HCT116 (cell line): ENCODE measurements around the gene CCL27. TPM values are rescaled to one million over a fixed set of nuclear protein-coding genes. Genes with fewer than 3 reads are reported as not detected.

Experiments
- ATAC-seq: fragments of 200-7000 bp; cut with Tn5 transposase; 2 replicates; pipeline ENCODE4 v1.9.1; 2020; ENCODE audit warnings: mild to moderate bottlenecking, moderate library complexity
- BruUV-seq: library from RNA; stranded (reverse); fragments of 400-500 nt; replicated peaks from 2 replicates; lab custom pipeline; 2021; lab: Mats Ljungman, UMichigan
- CTCF ChIA-PET: fragments of 300-600 bp; sonication (Branson Sonifier 250); formaldehyde crosslinking; loops from one replicate; lab custom pipeline; 2021; ENCODE audit warnings: antibody characterized with exemption; lab: Charles Lee
- POLR2A ChIA-PET: fragments of 300-600, 350-600 bp; sonication (Branson Sonifier 250); formaldehyde crosslinking; loops from one replicate; lab custom pipeline; 2021; ENCODE audit warnings: antibody characterized with exemption; lab: Charles Lee
- RAD21 ChIA-PET, 2 experiments: fragments of 300-600 bp; sonication (Branson Sonifier 250); formaldehyde crosslinking; loops; one replicate each; lab custom pipeline; 2023; ENCODE audit warnings: low total read pairs in 2 of 2; ENCODE audit not compliant: uncharacterized antibody in 2 of 2, unreplicated experiment in 2 of 2, low non-redundant PET in 1 of 2; lab: Charles Lee
- DNase-seq: peaks from one replicate; pipeline ENCODE4 v3.0.0-alpha.2; 2010; ENCODE audit warnings: low read depth, low spot score
- H2AFZ ChIP-seq: fragments of 200-600 bp; shearing (Covaris generic), sonication (generic); 2 replicates; pipeline ENCODE4 v1.6.1; 2017; ENCODE audit warnings: low read depth, mixed run types, mixed read lengths, antibody characterized with exemption, low read length; ENCODE audit not compliant: poor library complexity, severe bottlenecking
- H3K27ac ChIP-seq: 2 replicates; pipeline ENCODE4 v1.5.1; 2012; ENCODE audit warnings: low read depth, low read length
- H3K27me3 ChIP-seq: fragments of 200-600 bp; sonication (generic); 2 replicates; pipeline ENCODE4 v1.6.1; 2016; ENCODE audit warnings: mixed run types, low read length, mixed read lengths; ENCODE audit not compliant: insufficient read depth
- H3K36me3 ChIP-seq, 2 experiments: fragments of 200-500 bp in 1 of 2; fragments of 200-600 bp in 1 of 2; sonication (Bioruptor generic) in 1 of 2; sonication (generic) in 1 of 2; 2 replicates each; pipeline versions ENCODE4 v1.5.1 to v1.6.1; 2014 to 2016; ENCODE audit warnings: low read length in 2 of 2, inconsistent platforms in 1 of 2, mixed read lengths in 1 of 2, mixed run types in 1 of 2; ENCODE audit not compliant: insufficient read depth in 2 of 2, control insufficient read depth in 1 of 2
- H3K4me1 ChIP-seq, 2 experiments: fragments of 200-600 bp in 1 of 2; sonication (generic) in 1 of 2; 2 replicates each; pipeline versions ENCODE4 v1.5.1 to v1.6.1; 2012 to 2017; ENCODE audit warnings: low read length in 2 of 2, inconsistent platforms in 1 of 2, mild to moderate bottlenecking in 1 of 2, mixed read lengths in 1 of 2, mixed run types in 1 of 2, moderate library complexity in 1 of 2; ENCODE audit not compliant: insufficient read depth in 2 of 2, control insufficient read depth in 1 of 2
- H3K4me2 ChIP-seq: fragments of 200-600 bp; sonication (generic); 2 replicates; pipeline ENCODE4 v1.6.1; 2017; ENCODE audit warnings: mixed run types, low read length, mixed read lengths
- H3K4me3 ChIP-seq, 2 experiments: fragments of 200-600 bp in 1 of 2; sonication (generic) in 1 of 2; replicated peaks in 1 of 2; 2 replicates each; pipeline ENCODE4 v1.5.1; 2011 to 2016; ENCODE audit warnings: low read length in 2 of 2, control low read depth in 1 of 2, low read depth in 1 of 2, mild to moderate bottlenecking in 1 of 2, mixed read lengths in 1 of 2, mixed run types in 1 of 2
- H3K79me2 ChIP-seq: fragments of 200-600 bp; sonication (generic); 2 replicates; pipeline ENCODE4 v1.6.1; 2017; ENCODE audit warnings: mild to moderate bottlenecking, mixed run types, low read length, moderate library complexity, mixed read lengths; ENCODE audit not compliant: insufficient read depth
- H3K9ac ChIP-seq: fragments of 200-600 bp; sonication (generic); 2 replicates; pipeline ENCODE4 v1.6.1; 2016; ENCODE audit warnings: low read length, mixed read lengths
- H3K9me2 ChIP-seq: fragments of 200-600 bp; sonication (generic), shearing (Covaris generic); 2 replicates; pipeline ENCODE4 v1.6.1; 2017; ENCODE audit warnings: mixed run types, mild to moderate bottlenecking, moderate library complexity; ENCODE audit not compliant: insufficient read depth
- H3K9me3 ChIP-seq, 2 experiments: fragments of 200-500 bp in 1 of 2; fragments of 200-600 bp in 1 of 2; sonication (Bioruptor generic) in 1 of 2; sonication (generic) in 1 of 2; 2 replicates each; pipeline ENCODE4 v1.6.1; 2014 to 2017; ENCODE audit warnings: low read length in 2 of 2, mixed read lengths in 2 of 2, inconsistent platforms in 1 of 2, low read depth in 1 of 2, mild to moderate bottlenecking in 1 of 2, mixed run types in 1 of 2, moderate library complexity in 1 of 2; ENCODE audit not compliant: control insufficient read depth in 1 of 2, insufficient read depth in 1 of 2
- H4K20me1 ChIP-seq: fragments of 200-600 bp; sonication (generic), shearing (Covaris generic); 2 replicates; pipeline ENCODE4 v1.6.1; 2017; ENCODE audit warnings: mixed run types, mild to moderate bottlenecking, moderate library complexity; ENCODE audit not compliant: insufficient read depth
- CBX3 ChIP-seq: IDR thresholded peaks from 2 replicates; pipeline ENCODE4 v1.6.1; 2012; ENCODE audit warnings: low read depth
- CEBPB ChIP-seq: IDR thresholded peaks from 2 replicates; pipeline ENCODE4 v1.6.1; 2012; ENCODE audit warnings: low read depth
- EGR1 ChIP-seq: IDR thresholded peaks from 2 replicates; pipeline ENCODE4 v1.6.1; 2012; ENCODE audit warnings: low read depth
- ELF1 ChIP-seq: IDR thresholded peaks from 2 replicates; pipeline ENCODE4 v1.6.1; 2012; ENCODE audit warnings: low read depth, borderline replicate concordance
- EZH2 ChIP-seq: fragments of 200-600 bp; sonication (generic); IDR thresholded peaks from 2 replicates; pipeline ENCODE4 v1.6.1; 2017; ENCODE audit warnings: antibody characterized with exemption, mixed run types
- EZH2phosphoT487 ChIP-seq: fragments of 200-600 bp; IDR thresholded peaks from 2 replicates; pipeline ENCODE4 v1.6.1; 2018; ENCODE audit warnings: antibody characterized with exemption, borderline replicate concordance
- FOSL1 ChIP-seq: IDR thresholded peaks from 2 replicates; pipeline ENCODE4 v1.6.1; 2012; ENCODE audit warnings: low read depth
- JUND ChIP-seq: IDR thresholded peaks from 2 replicates; pipeline ENCODE4 v1.6.1; 2012
- POLR2A ChIP-seq: IDR thresholded peaks from 2 replicates; pipeline ENCODE4 v1.7.0; 2011; ENCODE audit warnings: borderline replicate concordance; ENCODE audit not compliant: insufficient read depth, insufficient read length; ENCODE audit errors: extremely low read depth
- POLR2AphosphoS5 ChIP-seq: IDR thresholded peaks from 2 replicates; pipeline ENCODE4 v1.6.1; 2011; ENCODE audit warnings: mild to moderate bottlenecking, low read depth, low read length, moderate library complexity
- RAD21 ChIP-seq: IDR thresholded peaks from 2 replicates; pipeline ENCODE4 v1.6.1; 2012; ENCODE audit warnings: low read depth, mild to moderate bottlenecking
- SIN3A ChIP-seq: IDR thresholded peaks from 2 replicates; pipeline ENCODE4 v1.6.1; 2012; ENCODE audit warnings: low read depth
- SRF ChIP-seq: IDR thresholded peaks from 2 replicates; pipeline ENCODE4 v1.6.1; 2012; ENCODE audit warnings: low read depth
- YY1 ChIP-seq: IDR thresholded peaks from 2 replicates; pipeline ENCODE4 v1.6.1; 2011; ENCODE audit warnings: low read length, low read depth, moderate library complexity, mild to moderate bottlenecking; ENCODE audit not compliant: insufficient replicate concordance; ENCODE audit errors: extremely low read depth
- ZFX ChIP-seq: fragments of 450-650 bp; IDR thresholded peaks from 2 replicates; pipeline ENCODE4 v1.6.1; 2017
- ZNF274 ChIP-seq: fragments of 200-500 bp; sonication (Bioruptor generic); IDR thresholded peaks from 2 replicates; pipeline ENCODE4 v1.6.1; 2014; ENCODE audit warnings: mild to moderate bottlenecking, low read depth, low read length, inconsistent platforms
- intact Hi-C: fragments of 100-400 bp; cut with micrococcal nuclease; formaldehyde crosslinking; loops from 2 replicates; pipeline ENCODE4 v1.10.0; 2022
- total RNA-seq: library from RNA; stranded (reverse); gene quantifications from one replicate; pipeline ENCODE4 v1.2.1, GENCODE V29; 2021; ENCODE audit not compliant: unreplicated experiment
- TF ChIP-seq, protein P1 (sequence below): IDR thresholded peaks from 2 replicates; pipeline ENCODE4 v1.6.1; 2011; ENCODE audit warnings: mild to moderate bottlenecking, low read length, moderate library complexity; ENCODE audit not compliant: insufficient replicate concordance; ENCODE audit errors: extremely low read depth
- TF ChIP-seq, protein P2 (sequence below): IDR thresholded peaks from 2 replicates; pipeline ENCODE4 v1.6.1; 2012
- TF ChIP-seq, protein P3 (sequence below): IDR thresholded peaks from 2 replicates; pipeline ENCODE4 v1.6.1; 2012; ENCODE audit warnings: low read depth
- TF ChIP-seq, protein P4 (sequence below): IDR thresholded peaks from 2 replicates; pipeline ENCODE4 v1.6.1; 2012

Gene CCL27
- total RNA-seq, 1 experiment from 2014 or later, result 1.0 TPM

DNA sequence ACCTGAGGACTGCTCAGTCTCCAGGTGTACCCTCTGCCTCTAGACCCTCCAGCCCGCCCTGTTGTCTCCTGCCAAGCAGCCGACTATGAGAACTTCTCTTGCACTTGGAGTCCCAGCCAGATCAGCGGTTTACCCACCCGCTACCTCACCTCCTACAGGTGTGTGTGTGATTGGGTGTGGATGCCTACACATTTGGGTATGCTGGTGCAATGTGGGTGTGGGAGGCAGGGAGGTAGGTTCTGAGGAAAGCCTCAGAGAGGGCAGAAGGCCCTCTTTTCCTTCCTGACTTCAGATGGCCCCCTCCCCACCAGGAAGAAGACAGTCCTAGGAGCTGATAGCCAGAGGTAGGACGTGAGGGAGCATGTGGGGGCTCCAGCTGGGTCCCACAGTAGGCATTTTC lies 5.5 kb downstream of the CCL27 start:
- CTCF ChIA-PET, result interaction anchor here (0.7 kb wide), 1 partner anchor 8 kb away, joined by 3 read pairs; no protein-coding TSS in a partner anchor
- Histone ChIP-seq H3K27me3 (no peaks in the 10 kb centered on the region), H3K4me2 (no peak overlapping the region), H3K79me2 (no peaks in the 10 kb centered on the region), H3K27ac (no peak overlapping the region), H3K9ac (no peak overlapping the region), H3K36me3 (no peaks in the 10 kb centered on the region), H3K4me1 (peaks cover 9 to 27% of the 10 kb centered on the region in 2 experiments), H3K9me3 (no peaks in the 10 kb centered on the region), H3K4me3 (no peak overlapping the region), H3K9me2 (no peaks in the 10 kb centered on the region), H2AFZ (no peak overlapping the region), H4K20me1 (no peaks in the 10 kb centered on the region)
- TF ChIP-seq EZH2 (no peak), CBX3 (no peak), YY1 (no peak), ELF1 (no peak), EZH2phosphoT487 (no peak), JUND (no peak), SIN3A (no peak), EGR1 (no peak), ZNF274 (no peak), POLR2AphosphoS5 (no peak), FOSL1 (no peak), POLR2A (no peak), ZFX (no peak), CEBPB (no peak), SRF (no peak), RAD21 (no peak)
- TF ChIP-seq, protein P1, sequence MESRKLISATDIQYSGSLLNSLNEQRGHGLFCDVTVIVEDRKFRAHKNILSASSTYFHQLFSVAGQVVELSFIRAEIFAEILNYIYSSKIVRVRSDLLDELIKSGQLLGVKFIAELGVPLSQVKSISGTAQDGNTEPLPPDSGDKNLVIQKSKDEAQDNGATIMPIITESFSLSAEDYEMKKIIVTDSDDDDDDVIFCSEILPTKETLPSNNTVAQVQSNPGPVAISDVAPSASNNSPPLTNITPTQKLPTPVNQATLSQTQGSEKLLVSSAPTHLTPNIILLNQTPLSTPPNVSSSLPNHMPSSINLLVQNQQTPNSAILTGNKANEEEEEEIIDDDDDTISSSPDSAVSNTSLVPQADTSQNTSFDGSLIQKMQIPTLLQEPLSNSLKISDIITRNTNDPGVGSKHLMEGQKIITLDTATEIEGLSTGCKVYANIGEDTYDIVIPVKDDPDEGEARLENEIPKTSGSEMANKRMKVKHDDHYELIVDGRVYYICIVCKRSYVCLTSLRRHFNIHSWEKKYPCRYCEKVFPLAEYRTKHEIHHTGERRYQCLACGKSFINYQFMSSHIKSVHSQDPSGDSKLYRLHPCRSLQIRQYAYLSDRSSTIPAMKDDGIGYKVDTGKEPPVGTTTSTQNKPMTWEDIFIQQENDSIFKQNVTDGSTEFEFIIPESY, result no peak
- TF ChIP-seq, protein P2, sequence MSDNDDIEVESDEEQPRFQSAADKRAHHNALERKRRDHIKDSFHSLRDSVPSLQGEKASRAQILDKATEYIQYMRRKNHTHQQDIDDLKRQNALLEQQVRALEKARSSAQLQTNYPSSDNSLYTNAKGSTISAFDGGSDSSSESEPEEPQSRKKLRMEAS, result no peak
- TF ChIP-seq, protein P3, sequence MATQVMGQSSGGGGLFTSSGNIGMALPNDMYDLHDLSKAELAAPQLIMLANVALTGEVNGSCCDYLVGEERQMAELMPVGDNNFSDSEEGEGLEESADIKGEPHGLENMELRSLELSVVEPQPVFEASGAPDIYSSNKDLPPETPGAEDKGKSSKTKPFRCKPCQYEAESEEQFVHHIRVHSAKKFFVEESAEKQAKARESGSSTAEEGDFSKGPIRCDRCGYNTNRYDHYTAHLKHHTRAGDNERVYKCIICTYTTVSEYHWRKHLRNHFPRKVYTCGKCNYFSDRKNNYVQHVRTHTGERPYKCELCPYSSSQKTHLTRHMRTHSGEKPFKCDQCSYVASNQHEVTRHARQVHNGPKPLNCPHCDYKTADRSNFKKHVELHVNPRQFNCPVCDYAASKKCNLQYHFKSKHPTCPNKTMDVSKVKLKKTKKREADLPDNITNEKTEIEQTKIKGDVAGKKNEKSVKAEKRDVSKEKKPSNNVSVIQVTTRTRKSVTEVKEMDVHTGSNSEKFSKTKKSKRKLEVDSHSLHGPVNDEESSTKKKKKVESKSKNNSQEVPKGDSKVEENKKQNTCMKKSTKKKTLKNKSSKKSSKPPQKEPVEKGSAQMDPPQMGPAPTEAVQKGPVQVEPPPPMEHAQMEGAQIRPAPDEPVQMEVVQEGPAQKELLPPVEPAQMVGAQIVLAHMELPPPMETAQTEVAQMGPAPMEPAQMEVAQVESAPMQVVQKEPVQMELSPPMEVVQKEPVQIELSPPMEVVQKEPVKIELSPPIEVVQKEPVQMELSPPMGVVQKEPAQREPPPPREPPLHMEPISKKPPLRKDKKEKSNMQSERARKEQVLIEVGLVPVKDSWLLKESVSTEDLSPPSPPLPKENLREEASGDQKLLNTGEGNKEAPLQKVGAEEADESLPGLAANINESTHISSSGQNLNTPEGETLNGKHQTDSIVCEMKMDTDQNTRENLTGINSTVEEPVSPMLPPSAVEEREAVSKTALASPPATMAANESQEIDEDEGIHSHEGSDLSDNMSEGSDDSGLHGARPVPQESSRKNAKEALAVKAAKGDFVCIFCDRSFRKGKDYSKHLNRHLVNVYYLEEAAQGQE, result no peak
- TF ChIP-seq, protein P4, sequence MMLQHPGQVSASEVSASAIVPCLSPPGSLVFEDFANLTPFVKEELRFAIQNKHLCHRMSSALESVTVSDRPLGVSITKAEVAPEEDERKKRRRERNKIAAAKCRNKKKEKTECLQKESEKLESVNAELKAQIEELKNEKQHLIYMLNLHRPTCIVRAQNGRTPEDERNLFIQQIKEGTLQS, result no peak
- intact Hi-C loops, result no loop called here
- no TSS peak for BruUV-seq
- RAD21 ChIA-PET, result no interaction called here
- no peak for ATAC-seq
- POLR2A ChIA-PET, result no interaction called here
- DNase-seq, result no peak
